ENCODE data around the gene ARID3C.

GRCh38 chr9:34633851-34634550, 5.1 kb upstream of the ARID3C start:
- TF ChIP-seq GATA2 (IDR thresholded peaks at IDR 0.05; ENCODE audit: low read depth, low read length) (no peak), GATA3 (IDR thresholded peaks at IDR 0.05; ENCODE audit: low read depth, low read length) (no peak)

Data from SH-SY5Y (cell line).